Measurements from ENCODE around the gene PALLD. TPM values are rescaled to one million over a fixed set of nuclear protein-coding genes. Genes with fewer than 3 reads are reported as not detected.
"Not testable (repeated sequence)": the region's sequence is repeated elsewhere in the genome, so short reads cannot be mapped to it uniquely, and the experiment has no call there.

Gene PALLD
- 1.5 and 7.6 TPM in 2 replicates for total RNA-seq

DNA sequence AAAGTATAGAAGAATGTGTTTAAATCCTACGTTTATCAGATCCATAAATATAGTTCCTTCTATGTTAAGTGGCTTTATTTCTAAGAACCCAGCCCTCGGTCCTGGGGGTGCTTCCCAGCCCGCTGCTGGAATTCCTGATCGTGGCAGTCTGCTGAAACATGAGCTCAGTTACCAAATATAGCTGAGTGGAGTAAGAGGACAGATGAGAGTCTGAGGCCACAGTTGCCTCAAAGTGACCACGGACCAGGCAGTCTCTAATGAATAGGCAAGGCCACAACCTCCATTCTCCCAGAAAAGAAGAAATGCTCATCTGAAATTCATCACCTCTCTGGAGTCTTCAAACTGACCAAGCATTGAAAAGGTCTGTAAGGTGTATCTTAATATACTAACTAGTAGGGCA, at the start of gene PALLD:
Gene PALLD (plus strand): TSS at position 219 of the 400 bp plus-strand sequence.
- no peak for DNase-seq (ENCODE audit: low read depth, low spot score)

- DNase-seq (ENCODE audit: low read depth, low spot score), result not testable (repeated sequence)
Measured at GRCh38 chr4:168449063-168449462, 47.8 kb upstream of the PALLD start.

DNA sequence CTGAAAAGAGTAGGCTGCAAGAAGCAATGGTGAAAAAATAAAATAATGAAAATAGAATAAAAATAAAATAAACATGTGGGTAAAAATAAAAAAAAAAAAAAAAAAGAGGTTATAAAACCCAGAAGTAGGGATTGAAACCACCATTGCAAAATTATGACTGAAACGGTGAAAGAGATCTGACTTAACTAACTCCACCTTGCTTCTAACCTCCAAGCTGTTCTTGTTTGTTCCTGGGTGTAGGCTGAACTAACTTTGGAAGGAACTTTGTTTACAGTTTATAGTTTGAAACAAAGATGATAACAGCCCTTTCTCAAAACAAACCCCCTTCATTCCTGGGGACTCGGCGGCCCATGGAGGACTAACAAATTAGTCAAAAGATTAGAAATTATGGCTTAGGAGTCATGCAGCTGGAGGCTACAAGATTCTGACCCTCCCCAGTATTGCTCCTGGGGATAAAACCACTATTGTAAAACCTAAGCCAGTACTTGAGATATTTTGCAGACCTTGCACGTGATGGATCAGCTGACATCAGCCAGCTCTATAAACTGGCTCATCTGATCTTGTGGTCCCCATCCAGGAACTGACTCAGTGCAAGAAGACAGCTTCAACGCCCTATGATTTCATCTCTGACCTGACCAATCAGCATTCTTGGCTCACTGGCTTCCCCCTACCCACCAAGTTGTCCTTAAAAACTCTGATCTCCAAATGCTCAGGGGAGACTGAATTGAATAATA, 47.0 kb upstream of the PALLD start:
- DNase-seq (ENCODE audit: low read depth, low spot score), result no peak

DNA sequence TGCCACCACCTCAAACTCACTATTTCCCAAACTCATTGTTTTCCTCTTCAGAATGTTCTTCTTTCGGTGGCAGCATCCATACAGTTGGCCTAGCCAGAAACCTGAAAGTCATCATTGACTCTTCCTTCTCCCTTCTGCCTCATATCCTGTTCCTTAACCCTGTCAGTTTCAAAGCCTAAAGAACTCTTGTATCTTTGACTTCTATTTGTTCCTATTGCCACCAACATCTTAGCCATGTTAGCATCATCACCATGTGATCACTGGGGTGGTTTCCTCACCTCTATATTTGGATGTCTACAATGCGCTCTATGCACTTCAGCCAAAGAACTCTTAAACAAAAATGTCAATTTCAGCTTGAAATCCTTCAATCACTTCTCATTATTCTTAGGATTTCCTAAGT, 45.5 kb upstream of the PALLD start:
- DNase-seq (ENCODE audit: low read depth, low spot score), result no peak

DNA sequence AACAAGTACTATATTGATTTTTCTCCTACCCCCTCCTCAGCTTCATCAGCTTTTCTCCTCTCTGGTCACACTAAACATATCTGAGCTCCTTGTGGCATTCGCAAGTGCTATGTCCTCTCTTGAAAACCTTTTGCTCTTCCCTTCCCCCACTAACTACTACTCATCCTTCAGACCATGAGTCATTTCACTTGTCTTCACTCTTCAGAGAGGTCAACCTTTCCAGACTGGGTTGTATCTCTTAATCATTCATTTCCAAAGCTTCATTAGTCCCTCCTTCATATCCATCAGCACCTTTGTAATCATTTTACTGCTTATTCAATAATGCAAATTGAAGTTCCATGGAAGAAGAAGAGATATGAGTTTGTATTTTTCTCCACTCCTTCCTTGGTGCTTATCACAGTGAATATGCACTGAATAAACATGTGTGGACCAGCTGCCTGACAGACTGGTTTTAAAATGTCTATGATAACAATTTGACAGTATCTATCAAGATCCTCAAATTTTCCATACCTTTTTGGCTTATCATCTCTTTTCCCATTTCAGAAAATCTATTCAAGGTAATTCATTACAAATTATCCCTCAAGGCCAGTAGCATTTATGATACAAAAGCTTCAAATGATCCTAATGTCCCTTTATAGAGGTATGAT, 45.0 kb upstream of the PALLD start:
- no peak for DNase-seq (ENCODE audit: low read depth, low spot score)

DNA sequence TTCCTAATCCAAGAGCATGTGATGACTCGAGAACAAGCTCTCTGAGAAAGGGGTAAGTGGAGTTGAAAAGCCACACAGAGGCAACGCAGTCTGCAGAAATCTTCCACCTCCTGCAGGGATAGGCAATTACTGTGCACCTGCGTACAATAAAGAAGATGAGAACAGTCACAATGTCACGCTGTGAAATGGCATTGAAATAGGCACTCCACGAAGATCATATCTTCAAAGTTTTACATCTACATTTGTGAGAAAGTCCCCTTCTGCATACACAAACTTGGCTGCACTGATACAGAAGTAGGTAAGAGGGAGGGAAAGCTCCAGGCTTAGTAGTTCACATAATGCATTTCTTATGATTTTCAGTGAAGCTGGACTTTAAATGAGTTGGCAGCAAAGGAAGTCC, 43.7 kb upstream of the PALLD start:
- DNase-seq (ENCODE audit: low read depth, low spot score), result no peak

GRCh38 chr4:168458256-168458655, 38.6 kb upstream of the PALLD start:
- not testable (repeated sequence) for DNase-seq (ENCODE audit: low read depth, low spot score)

- DNase-seq (ENCODE audit: low read depth, low spot score), result no peak
Measured at GRCh38 chr4:168461821-168462220, 35.0 kb upstream of the PALLD start.

DNA sequence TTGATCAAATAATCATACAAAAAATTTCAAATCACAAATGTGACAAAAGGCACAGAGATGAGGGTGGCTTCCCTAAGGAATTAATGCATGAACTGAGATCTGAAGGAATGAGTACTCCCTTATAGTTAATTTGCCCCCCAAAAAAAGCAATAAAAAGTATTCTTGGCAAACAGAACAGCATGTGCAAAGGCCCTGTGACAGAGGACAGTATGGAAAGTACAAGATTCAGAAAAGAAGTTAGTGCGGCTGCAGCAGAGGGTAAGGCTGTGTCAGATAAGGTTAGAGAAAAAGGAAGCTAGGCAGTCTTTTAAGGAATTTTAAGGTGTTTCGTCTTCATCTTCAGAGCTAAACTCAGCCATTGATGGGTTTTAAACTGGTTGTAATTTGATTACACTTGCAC, 23.9 kb upstream of the PALLD start:
- no peak for DNase-seq (ENCODE audit: low read depth, low spot score)

DNA sequence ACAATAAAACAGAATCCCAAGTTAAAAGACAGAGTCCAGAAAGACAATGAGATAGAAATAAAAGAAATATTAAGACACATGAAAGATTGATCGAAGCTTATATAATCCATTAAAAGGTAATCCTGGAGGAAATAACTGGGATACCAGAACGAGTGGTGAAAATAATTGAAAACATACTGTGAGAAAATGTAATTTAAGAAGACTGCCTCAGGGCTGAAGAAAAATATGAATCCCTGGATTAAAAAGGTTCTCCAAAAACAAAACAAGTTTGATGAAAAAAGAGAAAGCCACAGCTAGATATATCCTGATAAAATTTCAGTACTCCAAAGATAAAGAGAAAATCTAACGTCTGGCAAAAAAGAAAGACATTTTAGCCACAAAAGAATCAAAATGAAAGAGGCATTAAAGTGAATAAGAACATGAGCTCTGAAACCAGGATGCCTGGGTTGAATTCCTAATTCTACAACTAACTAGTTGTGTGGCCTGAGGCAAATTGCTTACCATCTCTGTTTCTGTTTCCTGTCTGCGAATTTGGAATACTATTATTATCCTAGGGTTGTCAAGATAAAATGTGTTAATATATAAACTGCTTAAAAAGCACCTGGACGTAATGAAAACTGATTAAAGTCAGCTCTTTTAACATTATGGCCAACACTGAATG, 22.1 kb upstream of the PALLD start:
- no peak for DNase-seq (ENCODE audit: low read depth, low spot score)

DNA sequence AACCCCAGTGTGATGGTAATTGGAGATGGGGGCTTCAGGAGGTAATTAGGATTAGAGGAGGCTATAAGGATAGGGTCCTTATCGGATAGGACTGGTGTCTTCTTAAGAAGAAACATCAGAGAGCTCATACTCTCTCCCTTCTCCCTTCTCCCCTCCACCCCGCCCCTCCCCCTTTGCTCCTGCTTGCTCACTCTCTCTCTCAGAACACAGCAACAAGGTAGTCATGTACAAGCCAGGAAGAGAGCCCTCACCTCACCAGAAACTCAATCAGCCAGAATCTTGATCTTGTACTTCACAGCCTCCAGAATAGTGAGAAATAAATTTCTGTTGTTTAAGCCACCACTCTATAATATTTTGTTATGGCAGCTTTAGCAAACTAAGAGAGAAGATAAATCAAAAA, 21.1 kb upstream of the PALLD start:
- no peak for DNase-seq (ENCODE audit: low read depth, low spot score)

DNA sequence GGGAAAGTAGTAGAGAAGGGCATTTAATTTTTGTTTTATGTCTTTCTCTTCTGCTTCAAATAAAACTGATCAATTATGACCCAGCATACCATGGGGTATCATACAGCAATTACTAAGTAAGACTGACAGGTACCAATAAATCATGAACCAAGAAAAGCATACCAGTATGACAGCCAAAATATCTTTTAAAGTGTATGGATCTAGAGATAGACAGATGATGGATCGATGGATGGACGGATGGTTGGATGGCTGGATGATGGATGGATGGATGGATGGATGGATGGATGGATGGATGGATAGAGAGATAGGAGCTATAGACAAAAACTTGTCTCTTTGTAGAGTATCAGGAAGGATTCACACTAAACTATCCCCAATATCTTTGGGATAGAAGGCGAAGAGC, 18.0 kb upstream of the PALLD start:
- DNase-seq (ENCODE audit: low read depth, low spot score), result no peak

DNA sequence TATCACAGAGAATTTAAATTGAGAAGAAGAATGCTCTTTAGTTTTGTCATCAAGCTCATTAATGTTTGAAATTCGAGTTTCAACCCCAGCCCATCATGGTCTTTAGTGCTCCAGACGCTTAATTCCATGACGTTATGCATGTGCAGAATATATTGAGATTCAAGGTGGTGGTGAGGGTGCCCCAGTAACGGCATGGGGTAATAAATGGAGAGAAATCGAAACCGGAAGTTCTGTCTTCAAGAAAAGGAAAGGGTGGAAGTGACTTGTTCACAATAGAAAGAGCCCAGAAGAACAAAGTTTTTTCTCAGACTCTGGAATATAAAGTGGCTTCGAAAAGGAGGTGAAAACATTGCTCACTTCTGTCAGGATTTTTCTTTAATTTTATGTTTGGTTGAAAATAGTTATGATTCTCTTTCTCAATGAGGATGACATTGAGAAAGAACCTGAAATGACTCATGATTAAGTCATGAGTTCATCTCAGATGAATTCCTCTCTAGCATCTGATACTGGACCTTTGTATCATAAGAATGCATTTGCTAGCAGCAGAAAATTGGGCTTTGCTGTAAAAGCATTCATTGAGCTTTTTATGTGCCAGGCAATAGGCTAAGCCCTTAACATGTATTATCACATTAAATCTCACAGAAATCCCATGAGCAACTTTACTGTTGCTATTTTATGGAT, 15.8 kb upstream of the PALLD start:
- peak; percentile 27 for DNase-seq (ENCODE audit: low read depth, low spot score)

DNA sequence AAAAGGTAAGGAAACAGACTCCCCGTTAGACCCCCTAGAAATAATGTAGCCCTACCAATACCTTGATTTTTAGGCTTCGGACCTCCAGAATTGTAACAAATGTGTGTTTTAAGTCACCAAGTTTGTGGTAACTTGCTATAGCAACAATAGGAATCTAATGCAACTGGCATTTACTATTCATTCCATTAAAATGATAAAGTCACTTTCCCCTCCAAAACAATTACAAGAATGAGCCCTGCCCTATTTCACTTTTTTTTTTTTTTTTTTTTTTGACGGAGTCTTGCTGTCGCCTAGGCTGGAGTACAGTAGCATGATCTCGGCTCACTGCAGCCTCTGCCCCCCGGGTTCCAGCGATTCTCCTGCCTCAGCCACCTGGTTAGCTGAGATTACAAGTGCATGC, 13.0 kb upstream of the PALLD start:
- DNase-seq (ENCODE audit: low read depth, low spot score), result no peak

DNA sequence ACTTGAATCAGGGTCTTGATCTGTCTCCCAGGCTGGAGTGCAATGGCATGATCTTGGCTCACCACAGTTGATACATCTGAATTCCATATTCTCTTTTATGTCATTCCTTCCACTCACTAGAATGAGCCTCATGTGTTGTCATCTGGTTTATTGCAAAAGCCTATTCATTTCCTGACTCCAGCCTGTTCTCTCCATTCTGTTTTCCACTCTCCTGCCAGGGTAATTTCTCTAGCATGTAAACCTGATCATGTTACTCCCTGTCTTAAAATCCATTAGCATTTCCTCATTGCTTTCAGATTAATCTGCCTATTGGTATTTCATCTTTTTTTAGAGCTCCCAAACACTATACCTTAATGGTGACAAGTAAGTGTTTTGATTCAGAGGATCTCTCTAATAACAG, 12.2 kb upstream of the PALLD start:
- DNase-seq (ENCODE audit: low read depth, low spot score), result no peak

DNA sequence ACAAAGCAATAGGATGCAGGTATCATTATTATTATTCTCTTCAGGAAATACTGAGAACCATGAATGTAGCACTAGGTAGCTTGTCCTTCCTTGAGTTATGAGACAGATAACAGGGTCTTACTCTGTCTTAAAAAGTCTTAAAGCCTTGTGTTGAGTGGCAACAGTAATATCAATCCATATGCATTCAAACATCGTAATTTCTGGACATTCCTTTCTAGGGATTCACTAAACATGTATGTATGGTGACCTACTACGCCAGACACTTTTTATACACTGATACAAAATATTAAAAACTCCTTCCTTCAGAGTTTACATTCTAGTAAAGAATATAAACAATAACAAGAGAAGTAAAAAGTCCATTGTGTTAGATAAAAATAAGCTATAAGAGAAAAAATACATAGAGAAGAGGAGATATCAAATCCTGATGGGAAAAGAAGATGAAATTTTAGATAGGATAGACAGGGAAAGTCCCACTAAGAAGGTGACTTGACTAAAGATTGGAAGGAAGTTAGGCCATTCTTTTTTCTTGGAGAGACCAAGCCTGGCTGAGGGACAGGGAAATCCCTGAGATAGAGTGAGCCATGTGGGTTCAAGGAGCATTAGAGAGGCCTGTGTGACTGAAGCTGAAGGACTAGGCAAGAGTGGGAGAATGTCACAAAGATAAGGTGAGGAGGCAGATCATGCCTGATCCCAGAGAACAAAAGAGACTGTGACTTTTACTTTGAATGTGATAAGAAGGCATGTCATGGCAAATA, 11.5 kb upstream of the PALLD start:
- DNase-seq (ENCODE audit: low read depth, low spot score), result no peak

- no peak for DNase-seq (ENCODE audit: low read depth, low spot score)
Measured at GRCh38 chr4:168486912-168487281, 10.0 kb upstream of the PALLD start.

GRCh38 chr4:168487282-168488035, 9.4 kb upstream of the PALLD start:
- no peak for DNase-seq (ENCODE audit: low read depth, low spot score)

- no peak for DNase-seq (ENCODE audit: low read depth, low spot score)
Measured at GRCh38 chr4:168488869-168489274, 8.0 kb upstream of the PALLD start.

DNA sequence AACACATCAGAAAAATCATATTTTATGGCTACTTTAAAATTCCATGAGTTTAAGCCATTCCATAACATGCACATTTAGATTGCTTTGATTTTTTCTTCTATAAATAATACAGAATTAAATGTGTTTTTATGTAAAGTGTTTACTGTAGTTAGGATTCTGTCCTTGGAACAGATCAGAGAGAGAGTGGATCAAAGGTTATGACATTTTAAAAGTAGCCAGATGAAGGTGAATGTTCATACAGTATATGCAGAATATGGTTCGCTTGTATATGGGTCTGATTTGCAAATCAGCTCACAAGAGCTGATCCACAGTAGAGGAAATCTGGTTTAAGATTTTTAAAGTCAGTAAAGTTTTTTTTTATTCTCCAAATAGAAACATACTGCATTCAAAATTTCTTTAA, 7.2 kb upstream of the PALLD start:
- no peak for DNase-seq (ENCODE audit: low read depth, low spot score)

DNA sequence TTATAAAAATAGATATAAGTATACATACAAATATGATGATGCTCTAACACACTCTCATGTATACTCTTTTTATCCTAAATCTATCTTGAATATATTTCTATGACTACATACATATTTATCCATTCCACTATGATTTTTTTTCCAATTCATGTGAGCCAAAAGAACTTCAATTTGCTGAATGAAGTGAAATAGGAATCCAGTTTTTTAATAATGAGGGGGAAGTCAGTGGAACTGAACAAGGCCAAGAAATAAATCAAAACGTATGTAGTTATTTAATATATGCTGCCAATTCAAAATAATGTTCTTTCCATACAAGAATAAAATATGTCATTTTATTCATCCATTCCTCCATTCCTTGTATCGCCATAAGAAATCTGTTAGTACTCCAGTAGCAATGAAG, 6.1 kb upstream of the PALLD start:
- no peak for DNase-seq (ENCODE audit: low read depth, low spot score)

Data from pulmonary artery endothelial cell (primary cell).